ENCODE measurements around the gene FOXS1. TPM values are rescaled to one million over a fixed set of nuclear protein-coding genes. Genes with fewer than 3 reads are reported as not detected.

FOXS1 gene
- total RNA-seq, 2 experiments from 2014 or later = not detected

DNA sequence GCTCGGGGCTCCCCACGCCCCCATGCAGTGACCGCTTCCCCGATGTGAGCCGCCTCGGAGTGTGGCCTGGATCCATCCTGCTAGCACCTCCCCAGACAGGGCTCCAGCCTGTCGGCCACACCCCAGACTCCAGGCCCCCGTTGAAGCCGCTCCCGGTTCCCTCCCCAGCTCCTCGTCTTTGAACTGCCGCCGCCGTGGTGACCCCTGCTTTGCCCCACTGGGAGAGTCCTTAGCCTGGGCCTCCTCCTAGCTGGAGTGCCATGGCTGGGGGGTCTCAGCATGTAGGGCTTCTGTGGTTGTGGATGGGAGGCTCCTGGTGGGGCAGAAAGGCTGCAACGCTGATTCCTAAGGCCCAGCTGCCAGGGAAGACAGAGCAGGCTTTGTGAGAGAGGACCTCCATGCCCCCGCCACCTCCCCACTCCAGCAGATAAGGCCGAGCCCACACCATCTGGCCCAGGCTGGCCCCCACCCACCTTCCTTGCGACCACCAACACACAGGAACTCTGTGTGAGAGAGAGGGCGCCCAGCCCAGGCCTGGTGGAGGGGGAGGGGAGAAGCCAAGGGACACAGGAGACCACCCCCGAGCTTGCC is 11.4 kb downstream of the FOXS1 start:
- ATAC-seq (no peak), DNase-seq (no peak)
- ChIA-PET POLR2A (interaction anchor here (1.2 kb wide), 1 partner anchor 12 kb away, joined by 3 read pairs; no protein-coding TSS in a partner anchor), CTCF (interaction anchor here (0.7 to 6.8 kb wide), 11 partner anchors 10 to 198 kb away, joined by 3 to 46 read pairs (median 4); partner anchors contain the start of genes FOXS1 and PDRG1)
- Mint-ChIP-seq H3K27ac (no peak overlapping the region), H3K4me1 (ENCODE audit: low read depth) (peaks cover 8% of the 10 kb centered on the region), H3K36me3 (ENCODE audit: low read depth) (no peaks in the 10 kb centered on the region), H3K27me3 (no peaks in the 10 kb centered on the region), H3K4me3 (no peak overlapping the region), H3K9me3 (no peaks in the 10 kb centered on the region)
- no peak for TF ChIP-seq CTCF (IDR thresholded peaks at IDR 0.05)
- intact Hi-C loops (cut with micrococcal nuclease) = no loop called here

GRCh38 chr20:31833130-31833930 is 12.1 kb downstream of the FOXS1 start:
- Mint-ChIP-seq H3K4me1 (ENCODE audit: low read depth) (peaks cover 8% of the 10 kb centered on the region), H3K36me3 (ENCODE audit: low read depth) (no peaks in the 10 kb centered on the region), H3K4me3 (no peak overlapping the region), H3K27ac (no peak overlapping the region), H3K27me3 (no peaks in the 10 kb centered on the region), H3K9me3 (no peaks in the 10 kb centered on the region)
- DNase-seq (peak; percentile 83), ATAC-seq (peak; percentile 71)
- CTCF ChIA-PET = interaction anchor here (0.7 to 6.8 kb wide), 9 partner anchors 8 to 119 kb away, joined by 3 to 46 read pairs (median 4); partner anchors contain the start of genes FOXS1 and PDRG1
- peak; percentile 90 for TF ChIP-seq CTCF (IDR thresholded peaks at IDR 0.05)
- intact Hi-C loops (cut with micrococcal nuclease) = no loop called here
- POLR2A ChIA-PET = no interaction called here

GRCh38 chr20:31831771-31832306 is 13.6 kb downstream of the FOXS1 start:
- Mint-ChIP-seq H3K27ac (no peak overlapping the region), H3K4me3 (no peak overlapping the region), H3K4me1 (ENCODE audit: low read depth) (peaks cover 8% of the 10 kb centered on the region), H3K9me3 (no peaks in the 10 kb centered on the region), H3K36me3 (ENCODE audit: low read depth) (no peaks in the 10 kb centered on the region), H3K27me3 (no peaks in the 10 kb centered on the region)
- DNase-seq (no peak), ATAC-seq (no peak)
- intact Hi-C loops (cut with micrococcal nuclease) = no loop called here
- CTCF ChIA-PET = interaction anchor here (0.6 to 2.0 kb wide), 5 partner anchors 8 to 182 kb away, joined by 3 to 5 read pairs (median 4); no protein-coding TSS in a partner anchor
- POLR2A ChIA-PET = no interaction called here
- TF ChIP-seq CTCF (IDR thresholded peaks at IDR 0.05) = no peak

DNA sequence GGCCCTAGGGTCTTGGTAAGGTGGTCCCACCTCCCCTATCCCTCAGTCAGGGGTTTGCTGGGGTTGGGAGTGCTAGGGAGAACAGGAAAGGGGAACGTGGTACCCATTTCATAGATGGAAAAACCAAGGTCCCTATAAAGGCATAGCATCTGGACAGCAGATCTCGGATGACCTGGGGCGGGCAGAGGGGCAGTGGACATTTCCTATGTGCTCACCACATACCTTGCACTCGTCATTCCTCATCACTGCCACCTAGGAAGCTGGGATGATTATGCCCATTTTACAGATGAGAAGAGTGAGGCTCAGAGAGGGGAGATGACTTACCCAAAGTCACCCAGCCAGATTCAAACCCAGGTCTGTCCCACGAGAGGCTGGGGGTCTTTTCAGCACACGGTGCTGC is 14.2 kb downstream of the FOXS1 start:
- TF ChIP-seq CTCF (IDR thresholded peaks at IDR 0.05) = no peak
- intact Hi-C loops (cut with micrococcal nuclease) = no loop called here
- H3K4me1 Mint-ChIP-seq (ENCODE audit: low read depth) = peaks cover 5% of the 10 kb centered on the region
- H3K27ac Mint-ChIP-seq = no peak overlapping the region
- ChIA-PET CTCF (interaction anchor here (0.6 to 2.0 kb wide), 3 partner anchors 8 to 16 kb away, joined by 4 to 5 read pairs (median 5); no protein-coding TSS in a partner anchor), POLR2A (no interaction called here)
- H3K9me3 Mint-ChIP-seq = no peaks in the 10 kb centered on the region
- no peaks in the 10 kb centered on the region for H3K36me3 Mint-ChIP-seq (ENCODE audit: low read depth)
- no peak overlapping the region for H3K4me3 Mint-ChIP-seq
- DNase-seq (no peak), ATAC-seq (no peak)
- H3K27me3 Mint-ChIP-seq = no peaks in the 10 kb centered on the region

All from activated CD8-positive, alpha-beta T cell treated with anti-CD3 and anti-CD28 coated beads for 36 hours (primary cell).